MM.1S (cell line): ENCODE measurements around the gene GINS3.

Experiments
- DNase-seq: peaks from one replicate; pipeline ENCODE4 v3.0.0-alpha.2; 2015
- H2AFZ ChIP-seq: fragments of 300-600 bp; sonication (generic); 2 replicates; pipeline ENCODE4 v1.6.0; 2016; ENCODE audit warnings: antibody characterized with exemption, low read length
- H3F3A ChIP-seq: fragments of 300-600 bp; sonication (generic); 2 replicates; pipeline ENCODE4 v1.6.1; 2016; ENCODE audit warnings: mild to moderate bottlenecking, antibody characterized with exemption, low read length, moderate library complexity, mixed read lengths; ENCODE audit not compliant: insufficient read depth
- H3K27ac ChIP-seq: fragments of 300-600 bp; sonication (generic); 2 replicates; pipeline ENCODE4 v1.5.1; 2016; ENCODE audit warnings: mild to moderate bottlenecking, low read length
- H3K27me3 ChIP-seq: fragments of 300-600 bp; sonication (generic); replicated peaks from 2 replicates; pipeline ENCODE4 v1.6.0; 2016; ENCODE audit warnings: low read length; ENCODE audit not compliant: insufficient read depth
- H3K36me3 ChIP-seq: fragments of 300-600 bp; sonication (generic); replicated peaks from 2 replicates; pipeline ENCODE4 v1.6.1; 2016; ENCODE audit warnings: mild to moderate bottlenecking, low read length, mixed read lengths; ENCODE audit not compliant: insufficient read depth
- H3K4me1 ChIP-seq: fragments of 300-600 bp; sonication (generic); 2 replicates; pipeline ENCODE4 v1.6.1; 2016; ENCODE audit warnings: low read length, mixed read lengths
- H3K4me2 ChIP-seq: fragments of 300-600 bp; sonication (generic); 2 replicates; pipeline ENCODE4 v1.6.0; 2016; ENCODE audit warnings: low read depth, low read length
- H3K4me3 ChIP-seq: fragments of 300-600 bp; sonication (generic); 2 replicates; pipeline ENCODE4 v1.5.1; 2016; ENCODE audit warnings: low read length, mixed read lengths
- H3K79me2 ChIP-seq: fragments of 300-600 bp; sonication (generic); 2 replicates; pipeline ENCODE4 v1.6.1; 2016; ENCODE audit warnings: mixed run types, low read length, mixed read lengths
- H3K9ac ChIP-seq: fragments of 300-600 bp; sonication (generic); 2 replicates; pipeline ENCODE4 v1.6.1; 2016; ENCODE audit warnings: low read length, mixed read lengths
- H3K9me2 ChIP-seq: fragments of 300-600 bp; sonication (generic); replicated peaks from 2 replicates; pipeline ENCODE4 v1.6.1; 2016; ENCODE audit warnings: mild to moderate bottlenecking, low read length, mixed read lengths; ENCODE audit not compliant: insufficient read depth
- H3K9me3 ChIP-seq: fragments of 300-600 bp; sonication (generic); replicated peaks from 2 replicates; pipeline ENCODE4 v1.6.1; 2016; ENCODE audit warnings: mild to moderate bottlenecking, low read length, mixed read lengths; ENCODE audit not compliant: insufficient read depth
- H4K20me1 ChIP-seq: fragments of 300-600 bp; sonication (generic); 2 replicates; pipeline ENCODE4 v1.6.1; 2016; ENCODE audit warnings: mild to moderate bottlenecking, low read length, moderate library complexity, mixed read lengths; ENCODE audit not compliant: insufficient read depth
- CTCF ChIP-seq: fragments of 300-600 bp; sonication (generic); IDR thresholded peaks from 2 replicates; pipeline ENCODE4 v1.5.1; 2016; ENCODE audit warnings: antibody characterized with exemption, low read length, mixed read lengths
- EZH2 ChIP-seq: fragments of 300-600 bp; sonication (generic); optimal IDR thresholded peaks from 2 replicates; pipeline ENCODE3; 2017; ENCODE audit warnings: low read depth, mild to moderate bottlenecking, antibody characterized with exemption, low read length, mixed read lengths
- EZH2phosphoT487 ChIP-seq: fragments of 300-600 bp; sonication (generic); IDR thresholded peaks from 2 replicates; pipeline ENCODE4 v1.6.1; 2018; ENCODE audit warnings: antibody characterized with exemption, low read length

GINS3 gene

DNA sequence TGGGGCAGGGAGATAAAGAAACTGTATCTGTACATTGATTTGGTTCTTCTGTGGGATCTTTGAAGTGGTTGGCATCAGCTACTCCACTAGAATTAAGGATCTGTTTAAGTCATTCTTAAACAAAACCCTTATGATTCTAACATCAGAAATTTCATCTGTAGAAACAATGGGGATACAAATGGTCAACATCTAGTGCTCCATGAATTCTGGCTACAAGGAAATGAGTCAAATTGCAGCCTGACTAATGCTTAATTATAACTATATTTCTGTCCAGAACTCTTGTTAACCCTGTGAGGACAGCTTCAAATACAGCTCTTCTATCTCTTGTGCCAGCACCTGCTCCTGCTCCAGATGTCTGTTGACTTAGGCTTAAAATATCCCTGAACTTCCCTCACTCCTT, 13.9 kb upstream of the GINS3 start:
- Histone ChIP-seq H4K20me1 (no peaks in the 10 kb centered on the region), H3K9ac (no peak overlapping the region), H3K4me2 (no peak overlapping the region)

DNA sequence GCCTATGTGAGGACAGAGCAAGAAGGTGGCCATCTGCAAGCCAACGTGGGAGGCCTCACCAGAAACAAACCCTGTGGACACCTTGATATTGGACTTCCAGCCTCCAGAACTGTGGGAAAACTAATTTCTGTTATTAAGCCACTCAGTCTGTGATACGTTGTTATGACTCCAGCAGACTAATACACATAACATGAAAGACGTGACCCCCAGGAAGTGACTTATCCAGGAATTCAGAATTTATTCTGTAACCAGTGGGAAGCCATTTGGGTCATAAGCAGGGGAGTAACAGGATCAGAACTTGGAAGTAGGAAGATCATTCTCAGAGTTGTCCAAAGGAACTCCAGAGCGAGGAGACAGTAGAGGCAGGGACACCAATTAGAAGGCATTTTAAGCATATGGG, 12.5 kb upstream of the GINS3 start:
- no peaks in the 10 kb centered on the region for H3K4me1 ChIP-seq
- no peak for TF ChIP-seq CTCF
- TF ChIP-seq EZH2phosphoT487, result no peak
- TF ChIP-seq EZH2, result no peak
- no peaks in the 10 kb centered on the region for H3K27me3 ChIP-seq
- H3K36me3 ChIP-seq, result no peaks in the 10 kb centered on the region
- no peak for DNase-seq
- H3K9ac ChIP-seq, result no peak overlapping the region
- H2AFZ ChIP-seq, result no peak overlapping the region
- H3K79me2 ChIP-seq, result no peaks in the 10 kb centered on the region
- H3F3A ChIP-seq, result no peaks in the 10 kb centered on the region
- H3K4me3 ChIP-seq, result no peak overlapping the region
- H3K9me2 ChIP-seq, result no peaks in the 10 kb centered on the region
- H3K9me3 ChIP-seq, result no peaks in the 10 kb centered on the region
- no peaks in the 10 kb centered on the region for H4K20me1 ChIP-seq
- H3K4me2 ChIP-seq, result no peak overlapping the region
- no peak overlapping the region for H3K27ac ChIP-seq

More for the DNA sequence above, 13.9 kb upstream of the GINS3 start:
- no peaks in the 10 kb centered on the region for H3K4me1 ChIP-seq
- H2AFZ ChIP-seq, result no peak overlapping the region
- no peaks in the 10 kb centered on the region for H3F3A ChIP-seq
- H3K9me3 ChIP-seq, result no peaks in the 10 kb centered on the region
- no peak for TF ChIP-seq CTCF
- TF ChIP-seq EZH2, result no peak
- no peak for TF ChIP-seq EZH2phosphoT487
- no peaks in the 10 kb centered on the region for H3K79me2 ChIP-seq
- no peaks in the 10 kb centered on the region for H3K9me2 ChIP-seq
- no peaks in the 10 kb centered on the region for H3K27me3 ChIP-seq
- H3K36me3 ChIP-seq, result no peaks in the 10 kb centered on the region
- H3K4me3 ChIP-seq, result no peak overlapping the region
- H3K27ac ChIP-seq, result no peak overlapping the region
- DNase-seq, result no peak

- no peak for DNase-seq
- no peak overlapping the region for H2AFZ ChIP-seq
- no peak for TF ChIP-seq EZH2phosphoT487
These were observed 10.6 kb upstream of the GINS3 start for GRCh38 chr16:58381661-58382060.

GRCh38 chr16:58384437-58385055, 7.7 kb upstream of the GINS3 start:
- Histone ChIP-seq H3K36me3 (no peaks in the 10 kb centered on the region), H4K20me1 (no peaks in the 10 kb centered on the region), H3K9me2 (no peaks in the 10 kb centered on the region), H3K79me2 (no peaks in the 10 kb centered on the region), H3K9ac (no peak overlapping the region), H3K27me3 (no peaks in the 10 kb centered on the region), H3K4me2 (no peak overlapping the region), H3F3A (no peaks in the 10 kb centered on the region), H3K27ac (no peak overlapping the region), H2AFZ (no peak overlapping the region), H3K4me1 (no peaks in the 10 kb centered on the region), H3K4me3 (no peak overlapping the region), H3K9me3 (no peaks in the 10 kb centered on the region)
- no peak for DNase-seq
- TF ChIP-seq CTCF, result no peak
- no peak for TF ChIP-seq EZH2phosphoT487
- no peak for TF ChIP-seq EZH2

More at GRCh38 chr16:58381661-58382060, 10.6 kb upstream of the GINS3 start:
- Histone ChIP-seq H3F3A (no peaks in the 10 kb centered on the region), H3K27me3 (no peaks in the 10 kb centered on the region), H3K4me1 (no peaks in the 10 kb centered on the region), H4K20me1 (no peaks in the 10 kb centered on the region), H3K9me2 (no peaks in the 10 kb centered on the region), H3K27ac (no peak overlapping the region), H3K9me3 (no peaks in the 10 kb centered on the region), H3K4me3 (no peak overlapping the region), H3K79me2 (no peaks in the 10 kb centered on the region), H3K9ac (no peak overlapping the region), H3K36me3 (no peaks in the 10 kb centered on the region), H3K4me2 (no peak overlapping the region)
